HEK293 (cell line): ENCODE measurements around the gene RPL3.

Source experiments
- CTCF ChIA-PET: fragments of 350-600 bp; formaldehyde crosslinking; extraction: SDS; loops from one replicate; lab custom pipeline; 2021; ENCODE audit warnings: antibody characterized with exemption; lab: Yijun Ruan, JAX
- POLR2A ChIA-PET: fragments of 300-600 bp; formaldehyde crosslinking; extraction: SDS; loops from one replicate; lab custom pipeline; 2020; ENCODE audit warnings: antibody characterized with exemption, inconsistent platforms; lab: Yijun Ruan, JAX
- H3K27ac ChIP-seq: fragments of 200-500 bp; sonication (Bioruptor generic); 2 replicates; pipeline ENCODE4 v1.5.1; 2014; ENCODE audit warnings: low read depth, low read length, control low read depth, inconsistent platforms; ENCODE audit errors: extremely low read depth
- H3K36me3 ChIP-seq, 2 experiments: fragments of 200-500 bp in 1 of 2; sonication (Bioruptor generic) in 1 of 2; 1 replicate in 1 of 2; 2 replicates in 1 of 2; pipeline ENCODE4 v1.5.1; 2014 to 2017; ENCODE audit warnings: inconsistent platforms in 2 of 2, low read length in 2 of 2; ENCODE audit not compliant: control insufficient read depth in 2 of 2, insufficient read depth in 1 of 2
- H3K4me1 ChIP-seq: fragments of 200-500 bp; sonication (Bioruptor generic); 2 replicates; pipeline ENCODE4 v1.5.1; 2014; ENCODE audit warnings: mild to moderate bottlenecking, low read length, inconsistent platforms; ENCODE audit not compliant: control insufficient read depth, insufficient read depth
- H3K4me3 ChIP-seq: 2 replicates; pipeline ENCODE4 v1.5.1; 2011; ENCODE audit warnings: low read depth, mild to moderate bottlenecking, control low read depth, low read length, moderate library complexity
- H3K9me3 ChIP-seq: fragments of 200-500 bp; sonication (Bioruptor generic); 2 replicates; pipeline ENCODE4 v1.5.1; 2014; ENCODE audit warnings: low read depth, low read length, inconsistent platforms; ENCODE audit not compliant: control insufficient read depth, insufficient read depth
- BCL11A ChIP-seq: fragments of 450-650 bp; formaldehyde crosslinking; IDR thresholded peaks from 2 replicates; pipeline ENCODE4 v1.5.1; 2016; ENCODE audit warnings: low read depth, missing biosample characterization, missing genetic modification characterization
- FEZF1 ChIP-seq: fragments of 450-650 bp; formaldehyde crosslinking; IDR thresholded peaks from 2 replicates; pipeline ENCODE4 v1.5.1; 2016; ENCODE audit warnings: missing biosample characterization, missing genetic modification characterization
- GLIS1 ChIP-seq: fragments of 450-650 bp; formaldehyde crosslinking; IDR thresholded peaks from 2 replicates; pipeline ENCODE4 v1.5.1; 2016; ENCODE audit warnings: missing biosample characterization, missing genetic modification characterization
- SP2 ChIP-seq: fragments of 450-650 bp; formaldehyde crosslinking; IDR thresholded peaks from 2 replicates; pipeline ENCODE4 v1.5.1; 2016; ENCODE audit warnings: missing biosample characterization, missing genetic modification characterization
- ZBTB17 ChIP-seq: fragments of 450-650 bp; formaldehyde crosslinking; IDR thresholded peaks from 2 replicates; pipeline ENCODE4 v1.5.1; 2016; ENCODE audit warnings: missing biosample characterization, missing genetic modification characterization
- ZBTB48 ChIP-seq: fragments of 450-650 bp; formaldehyde crosslinking; IDR thresholded peaks from 2 replicates; pipeline ENCODE4 v1.5.1; 2016; ENCODE audit warnings: missing biosample characterization, missing genetic modification characterization
- ZFP37 ChIP-seq: fragments of 450-650 bp; formaldehyde crosslinking; IDR thresholded peaks from 2 replicates; pipeline ENCODE4 v1.5.1; 2016; ENCODE audit warnings: missing biosample characterization, missing genetic modification characterization
- ZNF114 ChIP-seq: fragments of 450-650 bp; formaldehyde crosslinking; IDR thresholded peaks from 2 replicates; pipeline ENCODE4 v1.5.0; 2017; ENCODE audit warnings: missing biosample characterization, missing genetic modification characterization
- ZNF157 ChIP-seq: fragments of 450-650 bp; formaldehyde crosslinking; IDR thresholded peaks from 2 replicates; pipeline ENCODE4 v1.5.1; 2016; ENCODE audit warnings: missing biosample characterization, missing genetic modification characterization
- ZNF23 ChIP-seq: fragments of 450-650 bp; formaldehyde crosslinking; IDR thresholded peaks from 2 replicates; pipeline ENCODE4 v1.5.1; 2016; ENCODE audit warnings: missing biosample characterization, missing genetic modification characterization, borderline replicate concordance
- ZNF473 ChIP-seq: fragments of 450-650 bp; formaldehyde crosslinking; IDR thresholded peaks from 2 replicates; pipeline ENCODE4 v1.5.1; 2017; ENCODE audit warnings: missing biosample characterization, missing genetic modification characterization
- ZNF530 ChIP-seq: fragments of 450-650 bp; formaldehyde crosslinking; IDR thresholded peaks from 2 replicates; pipeline ENCODE4 v1.5.1; 2016; ENCODE audit warnings: low read depth, missing biosample characterization, missing genetic modification characterization
- ZNF621 ChIP-seq: fragments of 450-650 bp; formaldehyde crosslinking; IDR thresholded peaks from 2 replicates; pipeline ENCODE4 v1.5.1; 2017; ENCODE audit warnings: missing biosample characterization, missing genetic modification characterization
- ZNF629 ChIP-seq: fragments of 450-650 bp; formaldehyde crosslinking; IDR thresholded peaks from 2 replicates; pipeline ENCODE4 v1.5.1; 2017; ENCODE audit warnings: missing biosample characterization, missing genetic modification characterization
- ZNF654 ChIP-seq: fragments of 450-650 bp; formaldehyde crosslinking; IDR thresholded peaks from 2 replicates; pipeline ENCODE4 v1.5.1; 2016; ENCODE audit warnings: low read depth, missing biosample characterization, missing genetic modification characterization
- ZNF677 ChIP-seq: fragments of 450-650 bp; IDR thresholded peaks from 2 replicates; pipeline ENCODE4 v1.5.0; 2018; ENCODE audit warnings: missing biosample characterization, mild to moderate bottlenecking, missing genetic modification characterization, moderate library complexity
- ZNF701 ChIP-seq: fragments of 450-650 bp; formaldehyde crosslinking; IDR thresholded peaks from 2 replicates; pipeline ENCODE4 v1.5.1; 2016; ENCODE audit warnings: missing biosample characterization, missing genetic modification characterization
- ZNF792 ChIP-seq: fragments of 450-650 bp; formaldehyde crosslinking; IDR thresholded peaks from 2 replicates; pipeline ENCODE4 v1.5.1; 2016; ENCODE audit warnings: missing biosample characterization, missing genetic modification characterization
- ZNF843 ChIP-seq: fragments of 450-650 bp; formaldehyde crosslinking; IDR thresholded peaks from 2 replicates; pipeline ENCODE4 v1.5.1; 2016; ENCODE audit warnings: missing biosample characterization, missing genetic modification characterization
- ZSCAN30 ChIP-seq: fragments of 450-650 bp; IDR thresholded peaks from 2 replicates; pipeline ENCODE4 v1.5.1; 2018; ENCODE audit warnings: missing biosample characterization, mild to moderate bottlenecking, missing genetic modification characterization, moderate library complexity
- TF ChIP-seq, protein P1 (sequence below): fragments of 450-650 bp; formaldehyde crosslinking; conservative IDR thresholded peaks from 2 replicates; pipeline ENCODE4 v1.5.1; 2016; ENCODE audit warnings: low read depth, missing biosample characterization, missing genetic modification characterization
- TF ChIP-seq, protein P2 (sequence below): fragments of 450-650 bp; formaldehyde crosslinking; IDR thresholded peaks from 2 replicates; pipeline ENCODE4 v1.5.1; 2016; ENCODE audit warnings: missing biosample characterization, missing genetic modification characterization, low read depth
- TF ChIP-seq, protein P3 (sequence below): fragments of 450-650 bp; formaldehyde crosslinking; IDR thresholded peaks from 2 replicates; pipeline ENCODE4 v1.5.1; 2017; ENCODE audit warnings: missing biosample characterization, missing genetic modification characterization
- TF ChIP-seq, protein P4 (sequence below): fragments of 450-650 bp; IDR thresholded peaks from 2 replicates; pipeline ENCODE4 v1.5.1; 2018; ENCODE audit warnings: missing biosample characterization, missing genetic modification characterization

Gene RPL3

DNA sequence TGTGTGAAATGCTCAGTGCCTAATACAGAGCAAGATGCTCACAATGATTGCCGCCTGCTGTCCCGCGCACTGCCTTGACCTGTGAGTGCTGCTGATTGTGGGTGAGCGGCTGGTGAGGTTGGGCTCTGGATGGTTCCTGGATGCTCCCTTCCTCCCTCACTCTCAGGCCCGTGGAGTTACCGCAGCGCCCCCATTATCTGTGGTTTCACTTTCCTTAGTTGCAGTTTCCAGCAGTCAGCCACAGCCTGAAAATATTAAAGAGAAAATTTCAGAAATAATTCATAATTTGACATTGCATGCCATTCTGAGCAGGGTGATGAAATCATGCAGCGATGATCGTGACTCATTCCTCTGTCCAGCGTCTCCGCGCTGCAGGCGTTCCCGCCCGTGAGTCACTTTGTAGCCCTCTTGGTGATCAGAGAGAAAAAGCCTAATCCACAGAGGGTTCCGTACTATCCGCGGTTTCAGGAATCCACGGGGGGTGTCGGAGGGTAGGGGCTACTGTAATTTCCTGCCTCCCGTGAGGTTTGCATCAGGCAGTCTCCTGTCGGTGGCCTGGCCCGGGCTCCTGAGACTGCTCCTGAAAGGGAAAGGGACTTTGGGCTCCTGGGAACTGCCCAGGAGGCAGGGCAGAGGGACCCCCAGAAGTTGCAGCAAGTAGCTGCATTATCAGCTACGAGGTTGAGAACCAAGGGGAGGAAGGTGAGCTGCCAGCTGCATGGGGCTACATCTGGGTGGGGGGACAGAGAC is 10.6 kb downstream of the RPL3 start (continued):
- TF ChIP-seq, protein P1, sequence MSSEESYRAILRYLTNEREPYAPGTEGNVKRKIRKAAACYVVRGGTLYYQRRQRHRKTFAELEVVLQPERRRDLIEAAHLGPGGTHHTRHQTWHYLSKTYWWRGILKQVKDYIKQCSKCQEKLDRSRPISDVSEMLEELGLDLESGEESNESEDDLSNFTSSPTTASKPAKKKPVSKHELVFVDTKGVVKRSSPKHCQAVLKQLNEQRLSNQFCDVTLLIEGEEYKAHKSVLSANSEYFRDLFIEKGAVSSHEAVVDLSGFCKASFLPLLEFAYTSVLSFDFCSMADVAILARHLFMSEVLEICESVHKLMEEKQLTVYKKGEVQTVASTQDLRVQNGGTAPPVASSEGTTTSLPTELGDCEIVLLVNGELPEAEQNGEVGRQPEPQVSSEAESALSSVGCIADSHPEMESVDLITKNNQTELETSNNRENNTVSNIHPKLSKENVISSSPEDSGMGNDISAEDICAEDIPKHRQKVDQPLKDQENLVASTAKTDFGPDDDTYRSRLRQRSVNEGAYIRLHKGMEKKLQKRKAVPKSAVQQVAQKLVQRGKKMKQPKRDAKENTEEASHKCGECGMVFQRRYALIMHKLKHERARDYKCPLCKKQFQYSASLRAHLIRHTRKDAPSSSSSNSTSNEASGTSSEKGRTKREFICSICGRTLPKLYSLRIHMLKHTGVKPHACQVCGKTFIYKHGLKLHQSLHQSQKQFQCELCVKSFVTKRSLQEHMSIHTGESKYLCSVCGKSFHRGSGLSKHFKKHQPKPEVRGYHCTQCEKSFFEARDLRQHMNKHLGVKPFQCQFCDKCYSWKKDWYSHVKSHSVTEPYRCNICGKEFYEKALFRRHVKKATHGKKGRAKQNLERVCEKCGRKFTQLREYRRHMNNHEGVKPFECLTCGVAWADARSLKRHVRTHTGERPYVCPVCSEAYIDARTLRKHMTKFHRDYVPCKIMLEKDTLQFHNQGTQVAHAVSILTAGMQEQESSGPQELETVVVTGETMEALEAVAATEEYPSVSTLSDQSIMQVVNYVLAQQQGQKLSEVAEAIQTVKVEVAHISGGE (tag by site-specific recombination): no peak
- TF ChIP-seq, protein P2, sequence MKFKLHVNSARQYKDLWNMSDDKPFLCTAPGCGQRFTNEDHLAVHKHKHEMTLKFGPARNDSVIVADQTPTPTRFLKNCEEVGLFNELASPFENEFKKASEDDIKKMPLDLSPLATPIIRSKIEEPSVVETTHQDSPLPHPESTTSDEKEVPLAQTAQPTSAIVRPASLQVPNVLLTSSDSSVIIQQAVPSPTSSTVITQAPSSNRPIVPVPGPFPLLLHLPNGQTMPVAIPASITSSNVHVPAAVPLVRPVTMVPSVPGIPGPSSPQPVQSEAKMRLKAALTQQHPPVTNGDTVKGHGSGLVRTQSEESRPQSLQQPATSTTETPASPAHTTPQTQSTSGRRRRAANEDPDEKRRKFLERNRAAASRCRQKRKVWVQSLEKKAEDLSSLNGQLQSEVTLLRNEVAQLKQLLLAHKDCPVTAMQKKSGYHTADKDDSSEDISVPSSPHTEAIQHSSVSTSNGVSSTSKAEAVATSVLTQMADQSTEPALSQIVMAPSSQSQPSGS: peak; percentile 51
- TF ChIP-seq ZFP37: no peak
- TF ChIP-seq, all 188 proteins: peak for 48

DNA sequence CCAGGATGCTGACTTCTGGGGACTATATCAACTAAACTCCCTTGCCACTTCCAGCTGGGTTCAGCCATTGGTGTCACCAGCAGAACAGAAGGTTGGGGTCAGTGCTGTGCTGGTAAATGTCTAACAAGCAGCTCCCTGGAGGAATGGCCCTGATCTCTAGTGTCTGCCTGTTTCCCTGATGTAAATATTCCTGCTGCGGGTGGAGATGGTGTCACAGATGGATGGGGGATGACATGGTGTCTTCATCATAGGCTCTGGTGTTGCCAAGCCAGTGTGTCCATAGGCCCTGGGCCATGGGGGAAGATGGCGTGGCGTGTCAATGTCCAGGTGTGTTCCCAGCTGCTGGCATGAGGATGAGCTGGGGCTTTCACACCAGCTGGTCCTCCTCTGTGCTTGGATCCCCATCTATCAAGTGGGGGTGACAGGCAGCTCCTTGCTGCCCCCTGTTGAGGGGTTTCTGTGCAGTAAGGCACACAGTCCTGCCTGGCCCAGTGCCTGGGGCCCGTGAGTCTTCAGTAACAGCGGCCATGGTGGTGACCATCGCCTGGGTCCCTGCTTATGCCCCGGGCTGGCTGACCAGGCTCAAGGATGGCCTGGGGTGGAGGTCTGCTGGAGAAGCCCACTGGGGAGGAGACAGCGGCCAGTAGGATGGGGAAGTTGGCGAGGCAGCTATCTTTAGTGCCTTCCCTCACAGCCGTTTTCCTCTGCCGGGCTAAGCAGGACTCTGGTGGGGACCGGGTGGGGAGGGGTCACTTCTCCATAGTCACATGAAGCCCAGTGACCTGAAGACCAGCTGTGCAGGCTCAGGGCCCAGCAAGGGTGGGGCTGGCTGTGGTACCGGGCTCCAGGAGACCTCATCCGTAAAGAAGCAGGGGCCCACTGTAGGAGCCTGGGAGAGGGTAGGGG is 12.7 kb downstream of the RPL3 start:
- Histone ChIP-seq H3K4me1 (no peaks in the 10 kb centered on the region), H3K27ac (no peak overlapping the region), H3K4me3 (no peak overlapping the region), H3K9me3 (no peaks in the 10 kb centered on the region), H3K36me3 (peaks cover 0 to 18% of the 10 kb centered on the region in 2 experiments; a peak in 2 of 3 replicates)
- ChIA-PET CTCF (interaction anchor here (0.7 to 5.9 kb wide), 22 partner anchors 10 to 538 kb away, joined by 3 to 46 read pairs (median 4); partner anchors contain the start of gene RPL3), POLR2A (interaction anchor here (1.2 to 5.7 kb wide), 2 partner anchors 12 to 64 kb away, joined by 3 to 43 read pairs; partner anchors contain the start of gene RPL3)
- TF ChIP-seq ZNF530 (tag by site-specific recombination) (no peak), ZBTB17 (tag by site-specific recombination) (peak; percentile 38), GLIS1 (tag by site-specific recombination) (no peak), BCL11A (tag by site-specific recombination) (no peak), ZNF23 (no peak), ZNF792 (no peak), ZNF629 (tag by site-specific recombination) (peak; percentile 30; the same call in 1 of the 2 replicates), ZSCAN30 (tag by site-specific recombination) (no peak), ZBTB48 (tag by site-specific recombination) (no peak), ZNF654 (tag by site-specific recombination) (0 out of 2 replicates have a peak, but pooled peaks have one; percentile 7), ZNF114 (tag by site-specific recombination) (no peak), FEZF1 (tag by site-specific recombination) (no peak), ZNF677 (no peak), ZNF701 (tag by site-specific recombination) (no peak), ZNF157 (tag by site-specific recombination) (no peak), ZNF621 (tag by site-specific recombination) (no peak), ZNF843 (tag by site-specific recombination) (no peak), SP2 (tag by site-specific recombination) (no peak), ZNF473 (no peak)
- TF ChIP-seq, protein P3, sequence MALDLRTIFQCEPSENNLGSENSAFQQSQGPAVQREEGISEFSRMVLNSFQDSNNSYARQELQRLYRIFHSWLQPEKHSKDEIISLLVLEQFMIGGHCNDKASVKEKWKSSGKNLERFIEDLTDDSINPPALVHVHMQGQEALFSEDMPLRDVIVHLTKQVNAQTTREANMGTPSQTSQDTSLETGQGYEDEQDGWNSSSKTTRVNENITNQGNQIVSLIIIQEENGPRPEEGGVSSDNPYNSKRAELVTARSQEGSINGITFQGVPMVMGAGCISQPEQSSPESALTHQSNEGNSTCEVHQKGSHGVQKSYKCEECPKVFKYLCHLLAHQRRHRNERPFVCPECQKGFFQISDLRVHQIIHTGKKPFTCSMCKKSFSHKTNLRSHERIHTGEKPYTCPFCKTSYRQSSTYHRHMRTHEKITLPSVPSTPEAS: no peak
- TF ChIP-seq, protein P2: no peak
- TF ChIP-seq, protein P4, sequence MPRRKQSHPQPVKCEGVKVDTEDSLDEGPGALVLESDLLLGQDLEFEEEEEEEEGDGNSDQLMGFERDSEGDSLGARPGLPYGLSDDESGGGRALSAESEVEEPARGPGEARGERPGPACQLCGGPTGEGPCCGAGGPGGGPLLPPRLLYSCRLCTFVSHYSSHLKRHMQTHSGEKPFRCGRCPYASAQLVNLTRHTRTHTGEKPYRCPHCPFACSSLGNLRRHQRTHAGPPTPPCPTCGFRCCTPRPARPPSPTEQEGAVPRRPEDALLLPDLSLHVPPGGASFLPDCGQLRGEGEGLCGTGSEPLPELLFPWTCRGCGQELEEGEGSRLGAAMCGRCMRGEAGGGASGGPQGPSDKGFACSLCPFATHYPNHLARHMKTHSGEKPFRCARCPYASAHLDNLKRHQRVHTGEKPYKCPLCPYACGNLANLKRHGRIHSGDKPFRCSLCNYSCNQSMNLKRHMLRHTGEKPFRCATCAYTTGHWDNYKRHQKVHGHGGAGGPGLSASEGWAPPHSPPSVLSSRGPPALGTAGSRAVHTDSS (tag by site-specific recombination): no peak
